ENCODE measurements around the gene FHIT. TPM values are rescaled to one million over a fixed set of nuclear protein-coding genes. Genes with fewer than 3 reads are reported as not detected.

Gene FHIT
- total and polyA plus RNA-seq, 2 donors from 2014 or later: 20.2 to 61.2 TPM

DNA sequence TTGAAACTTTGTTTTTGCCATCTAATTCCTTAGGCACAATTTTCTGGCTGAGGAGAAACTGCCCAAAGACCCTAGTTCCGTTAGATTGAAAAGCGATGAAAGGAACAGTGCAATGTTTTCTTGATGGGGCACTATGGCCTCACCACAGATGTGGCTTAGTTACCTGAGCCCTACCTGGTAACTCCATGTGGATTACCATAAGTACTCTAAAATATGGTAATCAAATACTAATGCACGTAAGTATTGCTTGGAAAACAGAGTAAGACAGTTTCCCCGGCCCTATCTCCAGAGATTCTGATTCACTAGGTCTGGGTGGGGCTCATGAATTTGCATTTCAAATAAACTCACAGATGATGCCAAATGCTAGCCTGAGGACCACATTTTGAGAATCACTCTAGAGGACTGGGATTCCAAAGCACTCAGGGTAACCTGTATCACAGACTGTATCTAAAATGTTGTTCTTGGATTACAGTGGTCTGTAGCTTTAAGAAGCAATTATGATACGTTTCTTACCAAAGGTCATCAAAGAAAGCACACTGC, 806.3 kb downstream of the FHIT start:
- DNase-seq: no peak
- intact Hi-C loops (cut with DNase I): no loop called here
- Histone ChIP-seq H3K9ac (ENCODE audit: low read length in 3 of 3) (no peak overlapping the region), H3K36me3 (ENCODE audit: control insufficient read depth in 2 of 3, insufficient read depth in 3 of 3, low read length in 3 of 3) (no peaks in the 10 kb centered on the region), H3K27me3 (ENCODE audit: control insufficient read depth, insufficient read depth, low read length) (no peaks in the 10 kb centered on the region), H3K4me1 (ENCODE audit: control insufficient read depth in 2 of 3, insufficient read depth in 2 of 3, low read depth in 1 of 3, low read length in 3 of 3) (no peaks in the 10 kb centered on the region), H3K27ac (ENCODE audit: low read depth in 2 of 2, low read length in 2 of 2) (no peak overlapping the region), H3K4me3 (ENCODE audit: low read length in 3 of 3) (no peak overlapping the region), H3K9me3 (ENCODE audit: control insufficient read depth in 2 of 3, insufficient read depth in 1 of 3, low read length in 3 of 3) (no peaks in the 10 kb centered on the region)
- TF ChIP-seq, protein P1, sequence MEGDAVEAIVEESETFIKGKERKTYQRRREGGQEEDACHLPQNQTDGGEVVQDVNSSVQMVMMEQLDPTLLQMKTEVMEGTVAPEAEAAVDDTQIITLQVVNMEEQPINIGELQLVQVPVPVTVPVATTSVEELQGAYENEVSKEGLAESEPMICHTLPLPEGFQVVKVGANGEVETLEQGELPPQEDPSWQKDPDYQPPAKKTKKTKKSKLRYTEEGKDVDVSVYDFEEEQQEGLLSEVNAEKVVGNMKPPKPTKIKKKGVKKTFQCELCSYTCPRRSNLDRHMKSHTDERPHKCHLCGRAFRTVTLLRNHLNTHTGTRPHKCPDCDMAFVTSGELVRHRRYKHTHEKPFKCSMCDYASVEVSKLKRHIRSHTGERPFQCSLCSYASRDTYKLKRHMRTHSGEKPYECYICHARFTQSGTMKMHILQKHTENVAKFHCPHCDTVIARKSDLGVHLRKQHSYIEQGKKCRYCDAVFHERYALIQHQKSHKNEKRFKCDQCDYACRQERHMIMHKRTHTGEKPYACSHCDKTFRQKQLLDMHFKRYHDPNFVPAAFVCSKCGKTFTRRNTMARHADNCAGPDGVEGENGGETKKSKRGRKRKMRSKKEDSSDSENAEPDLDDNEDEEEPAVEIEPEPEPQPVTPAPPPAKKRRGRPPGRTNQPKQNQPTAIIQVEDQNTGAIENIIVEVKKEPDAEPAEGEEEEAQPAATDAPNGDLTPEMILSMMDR (IDR thresholded peaks at IDR 0.05; ENCODE audit: borderline replicate concordance, extremely low read depth, insufficient read depth): no peak
- FAIRE-seq: no peak

DNA sequence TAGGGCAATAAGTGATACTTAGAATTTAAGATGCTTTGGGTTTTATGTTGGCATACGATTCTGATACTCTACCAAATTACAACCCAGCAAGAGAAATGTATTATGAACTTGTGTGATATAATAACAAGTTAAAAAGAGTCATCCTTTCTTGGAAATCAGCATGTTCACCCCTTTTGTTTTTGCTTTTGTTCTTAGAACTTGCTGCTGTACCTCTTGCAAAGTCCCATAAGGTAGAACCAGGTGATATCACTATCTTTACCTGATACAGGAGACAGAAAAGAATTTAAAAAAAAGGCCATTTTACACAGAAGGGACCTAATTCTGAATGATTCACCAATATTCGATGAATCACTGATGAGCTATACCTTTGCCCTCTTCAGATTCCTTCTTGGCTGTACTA, 810.4 kb downstream of the FHIT start:
- FAIRE-seq (no peak), DNase-seq (no peak)
- H3K27ac ChIP-seq (ENCODE audit: low read depth in 2 of 2, low read length in 2 of 2): no peak overlapping the region
- no peaks in the 10 kb centered on the region for H3K4me1 ChIP-seq (ENCODE audit: control insufficient read depth in 2 of 3, insufficient read depth in 2 of 3, low read depth in 1 of 3, low read length in 3 of 3)
- TF ChIP-seq, protein P1 (IDR thresholded peaks at IDR 0.05; ENCODE audit: borderline replicate concordance, extremely low read depth, insufficient read depth): no peak
- intact Hi-C loops (cut with DNase I): no loop called here
- no peaks in the 10 kb centered on the region for H3K36me3 ChIP-seq (ENCODE audit: control insufficient read depth in 2 of 3, insufficient read depth in 3 of 3, low read length in 3 of 3)
- H3K9ac ChIP-seq (ENCODE audit: low read length in 3 of 3): no peak overlapping the region
- H3K27me3 ChIP-seq (ENCODE audit: control insufficient read depth, insufficient read depth, low read length): no peaks in the 10 kb centered on the region
- H3K9me3 ChIP-seq (ENCODE audit: control insufficient read depth in 2 of 3, insufficient read depth in 1 of 3, low read length in 3 of 3): no peaks in the 10 kb centered on the region
- no peak overlapping the region for H3K4me3 ChIP-seq (ENCODE audit: low read length in 3 of 3)

DNA sequence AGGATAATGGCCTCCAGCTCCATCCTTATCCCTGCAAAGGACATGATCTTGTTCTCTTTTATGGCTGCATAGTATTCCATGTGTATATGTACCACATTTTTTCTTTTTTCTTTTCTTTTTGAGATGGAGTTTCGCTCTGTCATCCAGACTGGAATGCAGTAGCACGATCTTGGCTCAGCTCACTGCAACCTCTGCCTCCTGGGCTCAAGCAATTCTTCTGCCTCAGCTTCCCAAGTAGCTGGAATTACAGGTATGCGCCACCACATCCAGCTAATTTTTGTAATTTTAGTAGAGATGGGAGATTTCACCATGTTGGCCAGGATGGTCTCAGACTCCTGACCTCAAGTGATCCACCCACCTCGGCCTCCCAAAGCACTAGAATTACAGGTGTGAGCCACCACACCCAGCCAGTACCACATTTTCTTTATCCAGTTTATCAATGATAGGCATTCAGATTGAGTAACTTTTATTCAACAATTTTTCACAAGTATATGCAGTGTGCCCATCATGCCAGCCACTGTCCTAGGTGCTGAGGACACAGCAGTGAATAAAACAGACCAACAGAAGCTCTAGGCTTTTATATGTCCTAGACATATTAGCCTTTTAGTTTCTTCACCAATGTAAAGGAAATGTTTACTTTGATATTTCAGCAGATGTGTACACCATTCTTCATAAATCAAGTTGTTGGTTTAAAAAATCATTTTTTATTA, 815.2 kb downstream of the FHIT start:
- intact Hi-C loops (cut with DNase I): no loop called here
- no peak overlapping the region for H3K9ac ChIP-seq (ENCODE audit: low read length in 3 of 3)
- TF ChIP-seq, protein P1 (IDR thresholded peaks at IDR 0.05; ENCODE audit: borderline replicate concordance, extremely low read depth, insufficient read depth): no peak
- no peak overlapping the region for H3K27ac ChIP-seq (ENCODE audit: low read depth in 2 of 2, low read length in 2 of 2)
- FAIRE-seq (no peak), DNase-seq (no peak)
- H3K4me1 ChIP-seq (ENCODE audit: control insufficient read depth in 2 of 3, insufficient read depth in 2 of 3, low read depth in 1 of 3, low read length in 3 of 3): no peaks in the 10 kb centered on the region
- H3K9me3 ChIP-seq (ENCODE audit: control insufficient read depth in 2 of 3, insufficient read depth in 1 of 3, low read length in 3 of 3): no peaks in the 10 kb centered on the region
- no peaks in the 10 kb centered on the region for H3K36me3 ChIP-seq (ENCODE audit: control insufficient read depth in 2 of 3, insufficient read depth in 3 of 3, low read length in 3 of 3)
- no peaks in the 10 kb centered on the region for H3K27me3 ChIP-seq (ENCODE audit: control insufficient read depth, insufficient read depth, low read length)
- no peak overlapping the region for H3K4me3 ChIP-seq (ENCODE audit: low read length in 3 of 3)

Data from kidney (tissue), 14 donors.